Ovary (tissue), 3 donors: ENCODE results near the gene ZNF638.

Experiments used
- EP300 ChIP-seq: sonication (generic); formaldehyde crosslinking; IDR thresholded peaks from one replicate; pipeline ENCODE4 v1.6.1; 2017; ENCODE audit warnings: antibody characterized with exemption
- POLR2A ChIP-seq: fragments of 450-650 bp; IDR thresholded peaks from one replicate; pipeline ENCODE4 v1.6.1; 2017; ENCODE audit warnings: antibody characterized with exemption, mild to moderate bottlenecking, moderate library complexity
- TF ChIP-seq, protein P1 (sequence below), 3 donors: fragments of 450-650 bp in 2 of 3; fragments of 200-600 bp in 1 of 3; IDR thresholded peaks; one replicate each; pipeline versions ENCODE4 v1.5.1 to v1.8.0; 2016 to 2022; ENCODE audit warnings: antibody characterized with exemption in 3 of 3, mild to moderate bottlenecking in 1 of 3
- donor health status: DM: no; HTN: no; CAD: no.

DNA sequence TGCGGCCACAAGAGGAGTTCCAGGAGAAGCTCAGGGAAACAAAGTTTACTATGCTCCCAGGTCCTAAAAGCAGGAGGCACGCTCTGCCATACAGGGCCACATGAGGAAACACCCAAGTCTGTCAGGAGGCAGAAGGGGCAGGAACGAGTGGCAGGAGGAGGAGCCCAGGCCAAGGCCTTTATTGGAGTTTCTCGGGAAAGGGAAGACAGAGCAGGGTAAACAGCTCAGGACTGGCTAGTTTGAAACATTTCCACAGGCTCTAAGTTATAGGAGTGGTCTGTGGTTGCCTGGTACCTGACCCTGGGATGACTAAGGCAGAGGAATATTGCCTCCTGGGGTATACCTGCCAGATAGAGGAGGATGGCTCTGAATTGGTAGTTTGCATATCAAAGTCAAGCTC is 3.7 kb upstream of the ZNF638 start:
- TF ChIP-seq, protein P1, sequence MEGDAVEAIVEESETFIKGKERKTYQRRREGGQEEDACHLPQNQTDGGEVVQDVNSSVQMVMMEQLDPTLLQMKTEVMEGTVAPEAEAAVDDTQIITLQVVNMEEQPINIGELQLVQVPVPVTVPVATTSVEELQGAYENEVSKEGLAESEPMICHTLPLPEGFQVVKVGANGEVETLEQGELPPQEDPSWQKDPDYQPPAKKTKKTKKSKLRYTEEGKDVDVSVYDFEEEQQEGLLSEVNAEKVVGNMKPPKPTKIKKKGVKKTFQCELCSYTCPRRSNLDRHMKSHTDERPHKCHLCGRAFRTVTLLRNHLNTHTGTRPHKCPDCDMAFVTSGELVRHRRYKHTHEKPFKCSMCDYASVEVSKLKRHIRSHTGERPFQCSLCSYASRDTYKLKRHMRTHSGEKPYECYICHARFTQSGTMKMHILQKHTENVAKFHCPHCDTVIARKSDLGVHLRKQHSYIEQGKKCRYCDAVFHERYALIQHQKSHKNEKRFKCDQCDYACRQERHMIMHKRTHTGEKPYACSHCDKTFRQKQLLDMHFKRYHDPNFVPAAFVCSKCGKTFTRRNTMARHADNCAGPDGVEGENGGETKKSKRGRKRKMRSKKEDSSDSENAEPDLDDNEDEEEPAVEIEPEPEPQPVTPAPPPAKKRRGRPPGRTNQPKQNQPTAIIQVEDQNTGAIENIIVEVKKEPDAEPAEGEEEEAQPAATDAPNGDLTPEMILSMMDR (IDR thresholded peaks at IDR 0.05): no peak
- no peak for TF ChIP-seq POLR2A
- TF ChIP-seq EP300: no peak
